ENCODE measurements around the gene SWI5. TPM values are rescaled to one million over a fixed set of nuclear protein-coding genes. Genes with fewer than 3 reads are reported as not detected.

Gene SWI5
- total RNA-seq, 2 experiments from 2014 or later = 12.2 to 13.7 TPM

DNA sequence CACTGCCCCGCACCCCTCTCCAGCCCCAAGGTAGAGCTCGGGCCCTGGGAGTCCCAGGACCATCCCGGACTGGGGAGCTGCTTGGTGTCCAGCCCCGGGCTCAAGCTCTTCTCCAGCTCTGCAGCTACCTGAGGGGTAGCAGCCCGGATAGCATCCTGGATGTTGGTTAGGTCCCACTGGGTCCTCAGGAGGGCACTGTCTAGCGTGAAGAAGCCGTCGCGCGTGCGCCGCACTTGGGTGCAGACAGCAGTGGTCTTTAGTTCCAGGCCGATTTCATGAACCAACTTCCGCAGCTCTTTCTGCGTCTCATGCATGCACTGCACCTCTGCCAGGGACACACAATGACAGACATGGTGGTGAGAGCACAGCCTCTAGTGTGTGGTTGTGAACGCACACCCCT, 33.5 kb downstream of the SWI5 start:
- CTCF ChIA-PET = interaction anchor here (1.5 kb wide), 1 partner anchor 14 kb away, joined by 8 read pairs; no protein-coding TSS in a partner anchor
- no peak overlapping the region for H3K4me3 Mint-ChIP-seq
- H3K27me3 Mint-ChIP-seq (ENCODE audit: low read depth) = no peaks in the 10 kb centered on the region
- ATAC-seq (no peak), DNase-seq (no peak)
- H3K4me1 Mint-ChIP-seq (ENCODE audit: low read depth) = no peaks in the 10 kb centered on the region
- POLR2A ChIA-PET = no interaction called here
- H3K36me3 Mint-ChIP-seq (ENCODE audit: low read depth) = peaks cover 15% of the 10 kb centered on the region
- no peaks in the 10 kb centered on the region for H3K9me3 Mint-ChIP-seq (ENCODE audit: insufficient read depth)
- H3K27ac Mint-ChIP-seq = no peak overlapping the region

GRCh38 chr9:128310461-128310860, 34.4 kb downstream of the SWI5 start:
- no peak overlapping the region for H3K27ac Mint-ChIP-seq
- ChIA-PET POLR2A (no interaction called here), CTCF (interaction anchor here (1.5 kb wide), 1 partner anchor 31 kb away, joined by 7 read pairs; no protein-coding TSS in a partner anchor)
- H3K9me3 Mint-ChIP-seq (ENCODE audit: insufficient read depth) = no peaks in the 10 kb centered on the region
- no peaks in the 10 kb centered on the region for H3K4me1 Mint-ChIP-seq (ENCODE audit: low read depth)
- no peak overlapping the region for H3K4me3 Mint-ChIP-seq
- ATAC-seq = no peak
- no peak for DNase-seq
- peaks cover 19% of the 10 kb centered on the region for H3K36me3 Mint-ChIP-seq (ENCODE audit: low read depth)
- no peaks in the 10 kb centered on the region for H3K27me3 Mint-ChIP-seq (ENCODE audit: low read depth)

DNA sequence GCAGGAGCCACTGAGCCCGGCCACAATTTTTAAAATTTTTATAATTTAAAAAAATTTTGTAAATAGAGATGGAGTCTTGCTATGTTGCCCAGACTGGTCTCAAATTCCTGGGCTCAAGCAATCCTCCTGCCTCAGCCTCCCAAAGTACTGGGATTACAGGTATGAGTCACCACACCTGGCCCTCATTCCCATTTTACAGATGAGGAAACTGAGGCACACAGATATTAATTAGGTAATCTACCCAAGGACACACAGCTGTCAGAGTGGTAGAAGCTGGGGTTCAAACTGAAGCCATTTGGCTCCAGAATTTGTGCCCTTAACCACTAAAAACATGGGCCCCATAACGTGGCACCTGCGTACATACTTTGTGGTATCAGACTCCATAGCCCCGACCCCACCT, 38.6 kb downstream of the SWI5 start:
- CTCF ChIA-PET = interaction anchor here (0.9 kb wide), 1 partner anchor 48 kb away, joined by 3 read pairs; no protein-coding TSS in a partner anchor
- POLR2A ChIA-PET = no interaction called here
- Mint-ChIP-seq H3K4me1 (ENCODE audit: low read depth) (no peaks in the 10 kb centered on the region), H3K27ac (no peak overlapping the region), H3K9me3 (ENCODE audit: insufficient read depth) (no peaks in the 10 kb centered on the region), H3K4me3 (no peak overlapping the region), H3K27me3 (ENCODE audit: low read depth) (no peaks in the 10 kb centered on the region), H3K36me3 (ENCODE audit: low read depth) (peaks cover 22% of the 10 kb centered on the region)
- ATAC-seq = no peak
- DNase-seq = no peak

- no peak overlapping the region for H3K4me3 Mint-ChIP-seq
- CTCF ChIA-PET = no interaction called here
- ATAC-seq = no peak
Measured at GRCh38 chr9:128316421-128316820, 40.3 kb downstream of the SWI5 start.

GRCh38 chr9:128317629-128318028, 41.6 kb downstream of the SWI5 start:
- DNase-seq = no peak
- no peak overlapping the region for H3K27ac Mint-ChIP-seq
- H3K4me3 Mint-ChIP-seq = no peak overlapping the region
- no peaks in the 10 kb centered on the region for H3K4me1 Mint-ChIP-seq (ENCODE audit: low read depth)
- POLR2A ChIA-PET = interaction anchor here (0.6 kb wide), 1 partner anchor 251 kb away, joined by 4 read pairs; no protein-coding TSS in a partner anchor
- H3K9me3 Mint-ChIP-seq (ENCODE audit: insufficient read depth) = no peaks in the 10 kb centered on the region
- CTCF ChIA-PET = interaction anchor here (1.4 kb wide), 1 partner anchor 22 kb away, joined by 4 read pairs; no protein-coding TSS in a partner anchor
- H3K27me3 Mint-ChIP-seq (ENCODE audit: low read depth) = no peaks in the 10 kb centered on the region
- peaks cover 13% of the 10 kb centered on the region for H3K36me3 Mint-ChIP-seq (ENCODE audit: low read depth)
- no peak for ATAC-seq

More at GRCh38 chr9:128316421-128316820, 40.3 kb downstream of the SWI5 start:
- Mint-ChIP-seq H3K4me1 (ENCODE audit: low read depth) (no peaks in the 10 kb centered on the region), H3K27ac (no peak overlapping the region), H3K36me3 (ENCODE audit: low read depth) (peaks cover 13% of the 10 kb centered on the region), H3K27me3 (ENCODE audit: low read depth) (no peaks in the 10 kb centered on the region), H3K9me3 (ENCODE audit: insufficient read depth) (no peaks in the 10 kb centered on the region)
- no peak for DNase-seq
- POLR2A ChIA-PET = no interaction called here

DNA sequence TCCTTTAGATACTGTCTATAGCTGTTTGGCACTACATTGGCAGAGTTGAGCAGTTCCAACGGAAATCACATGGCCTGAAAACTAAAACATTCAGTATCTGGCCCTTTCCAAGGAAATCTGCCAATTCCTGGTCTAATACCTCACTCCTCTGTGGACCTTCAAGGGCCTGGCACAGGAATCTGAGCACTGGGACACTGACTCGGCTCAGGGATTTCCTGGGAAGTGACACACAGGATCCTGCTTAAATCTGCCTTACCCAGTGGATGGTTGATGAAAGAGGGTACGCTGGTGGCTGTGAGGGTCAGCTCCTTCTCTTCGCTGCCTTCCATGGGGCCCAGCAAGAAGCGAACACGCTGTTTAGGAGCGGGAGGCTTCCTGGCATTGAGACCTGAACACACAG, 45.3 kb downstream of the SWI5 start:
- ChIA-PET CTCF (interaction anchor here (0.6 to 1.3 kb wide), 5 partner anchors 14 to 99 kb away, joined by 3 to 6 read pairs (median 3); partner anchors contain the start of gene CERCAM), POLR2A (interaction anchor here (0.6 to 1.3 kb wide), 3 partner anchors 18 to 45 kb away, joined by 3 to 5 read pairs (median 4); partner anchors contain the start of genes GOLGA2 and SWI5)
- no peak for ATAC-seq

DNA sequence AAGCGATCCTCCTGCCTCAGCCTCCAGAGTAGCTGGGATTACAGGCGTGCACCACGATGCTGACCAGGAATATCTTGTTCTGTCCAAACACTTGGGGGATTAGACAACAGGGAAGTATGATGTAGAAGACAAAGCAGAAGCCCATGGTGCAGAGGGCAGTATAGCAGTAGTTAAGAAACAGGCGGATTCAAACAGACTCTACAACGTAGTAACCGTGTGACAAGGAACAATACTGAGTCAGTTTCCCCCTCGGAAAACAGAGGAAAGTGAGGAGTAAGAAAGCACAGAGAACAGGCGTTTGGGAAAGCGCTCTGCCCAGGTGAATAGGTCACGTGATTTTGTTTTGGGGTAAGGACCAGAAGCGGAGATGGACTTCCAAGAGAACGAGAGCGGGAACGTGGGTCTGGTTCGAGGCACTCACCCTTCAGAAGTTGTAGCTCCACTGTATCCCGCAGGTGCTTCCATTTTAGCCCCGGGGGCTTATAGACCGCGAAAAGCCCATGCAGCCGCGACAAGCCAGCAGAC, 45.9 kb downstream of the SWI5 start:
- CTCF ChIA-PET = interaction anchor here (0.6 to 1.3 kb wide), 4 partner anchors 14 to 43 kb away, joined by 3 to 6 read pairs (median 4); no protein-coding TSS in a partner anchor

More for the DNA sequence above, 45.3 kb downstream of the SWI5 start:
- peaks cover 18% of the 10 kb centered on the region for H3K4me1 Mint-ChIP-seq (ENCODE audit: low read depth)
- DNase-seq = no peak
- no peaks in the 10 kb centered on the region for H3K27me3 Mint-ChIP-seq (ENCODE audit: low read depth)
- no peaks in the 10 kb centered on the region for H3K9me3 Mint-ChIP-seq (ENCODE audit: insufficient read depth)
- peaks cover 18% of the 10 kb centered on the region for H3K36me3 Mint-ChIP-seq (ENCODE audit: low read depth)
- peak overlapping the region; percentile 97 for H3K4me3 Mint-ChIP-seq
- no peak overlapping the region for H3K27ac Mint-ChIP-seq

GRCh38 chr9:128322404-128323211, 46.5 kb downstream of the SWI5 start, which contains the start of the genes COQ4 and TRUB2:
COQ4 (plus strand) TSS chr9:128322839; CDS start chr9:128322859, 20 bp downstream.
TRUB2 (minus strand) TSS chr9:128322447; CDS start chr9:128322408, 39 bp downstream.
- Mint-ChIP-seq H3K36me3 (ENCODE audit: low read depth) (peaks cover 11% of the 10 kb centered on the region), H3K27me3 (ENCODE audit: low read depth) (no peaks in the 10 kb centered on the region), H3K9me3 (ENCODE audit: insufficient read depth) (no peaks in the 10 kb centered on the region), H3K4me3 (peak within 1 kb of the TSS; percentile 97), H3K4me1 (ENCODE audit: low read depth) (peaks cover 18% of the 10 kb centered on the region), H3K27ac (peak within 1 kb of the TSS; percentile 99)
- DNase-seq = peak; percentile 95
- peak; percentile 88 for ATAC-seq
- ChIA-PET CTCF (interaction anchor here (1.0 kb wide), 1 partner anchor 13 kb away, joined by 3 read pairs; no protein-coding TSS in a partner anchor), POLR2A (interaction anchor here (0.5 to 1.3 kb wide), 3 partner anchors 19 to 135 kb away, joined by 3 read pairs; partner anchors contain the start of genes GOLGA2 and SWI5)

More for the DNA sequence above, 45.9 kb downstream of the SWI5 start:
- peaks cover 18% of the 10 kb centered on the region for H3K4me1 Mint-ChIP-seq (ENCODE audit: low read depth)
- DNase-seq (no peak), ATAC-seq (peak; percentile 5)
- peak overlapping the region; percentile 97 for H3K4me3 Mint-ChIP-seq
- POLR2A ChIA-PET = interaction anchor here (0.5 to 1.3 kb wide), 5 partner anchors 17 to 134 kb away, joined by 3 to 5 read pairs (median 3); partner anchors contain the start of genes GOLGA2 and SWI5
- peak overlapping the region; percentile 99 for H3K27ac Mint-ChIP-seq
- peaks cover 14% of the 10 kb centered on the region for H3K36me3 Mint-ChIP-seq (ENCODE audit: low read depth)
- no peaks in the 10 kb centered on the region for H3K9me3 Mint-ChIP-seq (ENCODE audit: insufficient read depth)
- H3K27me3 Mint-ChIP-seq (ENCODE audit: low read depth) = no peaks in the 10 kb centered on the region

- ChIA-PET POLR2A (no interaction called here), CTCF (interaction anchor here (2.3 kb wide), 1 partner anchor 18 kb away, joined by 15 read pairs; no protein-coding TSS in a partner anchor)
- Mint-ChIP-seq H3K4me3 (peak overlapping the region; percentile 97), H3K9me3 (ENCODE audit: insufficient read depth) (no peaks in the 10 kb centered on the region), H3K27me3 (ENCODE audit: low read depth) (no peaks in the 10 kb centered on the region), H3K36me3 (ENCODE audit: low read depth) (peaks cover 11% of the 10 kb centered on the region), H3K27ac (peak overlapping the region; percentile 99), H3K4me1 (ENCODE audit: low read depth) (peaks cover 18% of the 10 kb centered on the region)
- DNase-seq (no peak), ATAC-seq (peak; percentile 3)
Measured at GRCh38 chr9:128323212-128323730, 47.2 kb downstream of the SWI5 start.

DNA sequence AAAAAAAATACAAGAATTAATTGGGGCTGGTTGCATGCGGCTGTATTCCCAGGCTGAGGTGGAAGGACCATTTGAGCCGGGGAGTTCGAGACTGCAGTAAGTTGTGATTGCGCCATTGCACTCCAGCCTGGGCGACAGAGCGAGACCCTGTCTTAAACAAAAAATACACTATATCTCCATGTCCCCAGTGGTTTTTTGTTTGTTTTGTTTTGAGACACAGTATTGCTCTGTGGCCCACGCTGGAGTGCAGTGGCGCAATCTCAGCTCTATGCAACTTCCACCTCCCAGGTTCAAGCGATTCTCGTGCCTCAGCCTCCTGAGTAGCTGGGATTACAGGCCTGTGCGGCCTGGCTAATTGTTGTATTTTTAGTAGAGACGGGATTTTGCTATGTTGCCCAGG, 47.7 kb downstream of the SWI5 start:
- H3K4me1 Mint-ChIP-seq (ENCODE audit: low read depth) = peaks cover 18% of the 10 kb centered on the region
- H3K36me3 Mint-ChIP-seq (ENCODE audit: low read depth) = peaks cover 15% of the 10 kb centered on the region
- peak overlapping the region; percentile 97 for H3K4me3 Mint-ChIP-seq
- no peaks in the 10 kb centered on the region for H3K9me3 Mint-ChIP-seq (ENCODE audit: insufficient read depth)
- H3K27ac Mint-ChIP-seq = no peak overlapping the region
- DNase-seq (no peak), ATAC-seq (no peak)
- CTCF ChIA-PET = interaction anchor here (1.6 to 2.3 kb wide), 2 partner anchors 18 to 38 kb away, joined by 5 to 15 read pairs; no protein-coding TSS in a partner anchor
- POLR2A ChIA-PET = no interaction called here
- H3K27me3 Mint-ChIP-seq (ENCODE audit: low read depth) = no peaks in the 10 kb centered on the region

DNA sequence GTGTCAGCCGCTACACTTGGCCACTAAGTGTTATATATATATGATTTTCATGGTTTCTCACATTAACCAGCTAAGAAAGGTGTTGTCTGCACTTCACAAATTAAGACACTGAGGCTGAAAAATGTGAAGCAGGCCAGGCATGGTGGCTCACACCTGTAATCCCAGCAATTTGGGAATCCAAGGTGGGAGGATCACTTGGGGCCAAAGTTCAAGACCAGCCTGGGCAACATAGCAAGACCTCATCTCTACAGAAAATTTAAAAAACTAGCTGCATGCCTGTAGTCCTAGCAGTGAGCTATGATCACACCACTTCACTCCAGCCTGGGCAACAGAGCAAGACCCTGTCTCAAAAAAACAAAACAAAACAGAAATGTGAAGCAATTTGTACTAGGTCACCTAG, 48.3 kb downstream of the SWI5 start:
- Mint-ChIP-seq H3K27me3 (ENCODE audit: low read depth) (no peaks in the 10 kb centered on the region), H3K4me3 (peak overlapping the region; percentile 97), H3K36me3 (ENCODE audit: low read depth) (peaks cover 15% of the 10 kb centered on the region), H3K9me3 (ENCODE audit: insufficient read depth) (no peaks in the 10 kb centered on the region), H3K27ac (peak overlapping the region; percentile 47), H3K4me1 (ENCODE audit: low read depth) (peaks cover 18% of the 10 kb centered on the region)
- ChIA-PET POLR2A (no interaction called here), CTCF (interaction anchor here (1.6 to 2.3 kb wide), 2 partner anchors 17 to 38 kb away, joined by 5 to 15 read pairs; no protein-coding TSS in a partner anchor)
- DNase-seq (no peak), ATAC-seq (no peak)

Data from activated CD8-positive, alpha-beta T cell treated with anti-CD3 and anti-CD28 coated beads, Interleukin-2, amount 10 ng/mL, durations not matched to agents 7 days and 5 days (primary cell).